ENCODE results near the gene USP17L12. TPM values are rescaled to one million over a fixed set of nuclear protein-coding genes. Genes with fewer than 3 reads are reported as not detected.
"Not testable (repeated sequence)": the region's sequence is repeated elsewhere in the genome, so short reads cannot be mapped to it uniquely, and the experiment has no call there.

Gene USP17L12
- total RNA-seq (2014; rRNA removed; shearing (Covaris generic)): not detected in 2 replicates

- H3K36me3 ChIP-seq; H3K27me3 ChIP-seq (replicated peaks); H3K4me1 ChIP-seq (replicated peaks); H3K4me3 ChIP-seq; H3K27ac ChIP-seq; DNase-seq (ENCODE audit: low read depth in 1 of 2, low spot score in 2 of 2); H3K9me3 ChIP-seq (replicated peaks): not testable (repeated sequence)
Measured at GRCh38 chr4:9219852-9220251, at the start of gene USP17L12. Gene USP17L12 (plus strand): TSS chr4:9220152. CDS start chr4:9220152, 0 bp downstream.

GRCh38 chr4:9210357-9210756 is 9.6 kb upstream of the USP17L12 start, which contains the start of gene USP17L10:
Gene USP17L10 (plus strand): TSS chr4:9210657. CDS start chr4:9210657, 0 bp downstream.
- H3K36me3 ChIP-seq; H3K4me1 ChIP-seq (replicated peaks); DNase-seq (ENCODE audit: low read depth in 1 of 2, low spot score in 2 of 2); H3K4me3 ChIP-seq; H3K27ac ChIP-seq; H3K27me3 ChIP-seq (replicated peaks); H3K9me3 ChIP-seq (replicated peaks): not testable (repeated sequence)

- DNase-seq (ENCODE audit: low read depth in 1 of 2, low spot score in 2 of 2): peak in 1 of 2 experiments; percentile 50
- H3K27ac ChIP-seq; H3K4me1 ChIP-seq (replicated peaks); H3K4me3 ChIP-seq; H3K36me3 ChIP-seq; H3K27me3 ChIP-seq (replicated peaks); H3K9me3 ChIP-seq (replicated peaks): not testable (repeated sequence)
Measured at GRCh38 chr4:9214701-9215100, 5.3 kb upstream of the USP17L12 start.

- H3K36me3 ChIP-seq; H3K27me3 ChIP-seq (replicated peaks); H3K4me1 ChIP-seq (replicated peaks): not testable (repeated sequence)
Measured at GRCh38 chr4:9215105-9215504, 4.8 kb upstream of the USP17L12 start, which contains the start of gene USP17L11. Gene USP17L11 (plus strand): TSS chr4:9215405. CDS start chr4:9215405, 0 bp downstream.

GRCh38 chr4:9224596-9224995 is 4.6 kb downstream of the USP17L12 start, which contains the start of gene USP17L13:
Gene USP17L13 (plus strand): TSS chr4:9224896. CDS start chr4:9224896, 0 bp downstream.
- not testable (repeated sequence) for H3K27me3 ChIP-seq (replicated peaks); H3K4me1 ChIP-seq (replicated peaks); H3K36me3 ChIP-seq; DNase-seq (ENCODE audit: low read depth in 1 of 2, low spot score in 2 of 2); H3K4me3 ChIP-seq; H3K9me3 ChIP-seq (replicated peaks); H3K27ac ChIP-seq

More at GRCh38 chr4:9215105-9215504, 4.8 kb upstream of the USP17L12 start, which contains the start of gene USP17L11:
- not testable (repeated sequence) for H3K9me3 ChIP-seq (replicated peaks); DNase-seq (ENCODE audit: low read depth in 1 of 2, low spot score in 2 of 2); H3K27ac ChIP-seq; H3K4me3 ChIP-seq

- H3K9me3 ChIP-seq (replicated peaks); DNase-seq (ENCODE audit: low read depth in 1 of 2, low spot score in 2 of 2); H3K36me3 ChIP-seq; H3K4me1 ChIP-seq (replicated peaks); H3K4me3 ChIP-seq; H3K27me3 ChIP-seq (replicated peaks); H3K27ac ChIP-seq: not testable (repeated sequence)
Measured at GRCh38 chr4:9230249-9230648, 10.3 kb downstream of the USP17L12 start.

GRCh38 chr4:9234085-9234484 is 14.1 kb downstream of the USP17L12 start, which contains the start of gene USP17L15:
Gene USP17L15 (plus strand): TSS chr4:9234385. CDS start chr4:9234385, 0 bp downstream.
- H3K4me3 ChIP-seq; H3K9me3 ChIP-seq (replicated peaks); H3K36me3 ChIP-seq; H3K4me1 ChIP-seq (replicated peaks); DNase-seq (ENCODE audit: low read depth in 1 of 2, low spot score in 2 of 2); H3K27me3 ChIP-seq (replicated peaks); H3K27ac ChIP-seq: not testable (repeated sequence)

- not testable (repeated sequence) for H3K27me3 ChIP-seq (replicated peaks); H3K36me3 ChIP-seq
Measured at GRCh38 chr4:9238461-9238860, 18.5 kb downstream of the USP17L12 start.

GRCh38 chr4:9243579-9243978 is 23.6 kb downstream of the USP17L12 start, which contains the start of gene USP17L17:
Gene USP17L17 (plus strand): TSS chr4:9243879. CDS start chr4:9243879, 0 bp downstream.
- H3K27ac ChIP-seq; H3K36me3 ChIP-seq; H3K4me3 ChIP-seq; H3K27me3 ChIP-seq (replicated peaks); H3K4me1 ChIP-seq (replicated peaks); H3K9me3 ChIP-seq (replicated peaks); DNase-seq (ENCODE audit: low read depth in 1 of 2, low spot score in 2 of 2): not testable (repeated sequence)

More at GRCh38 chr4:9238461-9238860, 18.5 kb downstream of the USP17L12 start:
- not testable (repeated sequence) for H3K4me3 ChIP-seq; H3K9me3 ChIP-seq (replicated peaks); H3K4me1 ChIP-seq (replicated peaks); H3K27ac ChIP-seq
- DNase-seq (ENCODE audit: low read depth in 1 of 2, low spot score in 2 of 2): peak; percentile 0 to 54

GRCh38 chr4:9247953-9248680 is 28.2 kb downstream of the USP17L12 start, which contains the start of gene USP17L18:
Gene USP17L18 (plus strand): TSS chr4:9248630. CDS start chr4:9248630, 0 bp downstream.
- DNase-seq (ENCODE audit: low read depth in 1 of 2, low spot score in 2 of 2): peak; percentile 1 to 51
- H3K27ac ChIP-seq; H3K27me3 ChIP-seq (replicated peaks); H3K9me3 ChIP-seq (replicated peaks); H3K4me1 ChIP-seq (replicated peaks); H3K36me3 ChIP-seq; H3K4me3 ChIP-seq: not testable (repeated sequence)

GRCh38 chr4:9253078-9253477 is 33.1 kb downstream of the USP17L12 start, which contains the start of gene USP17L19:
Gene USP17L19 (plus strand): TSS chr4:9253378. CDS start chr4:9253378, 0 bp downstream.
- H3K27me3 ChIP-seq (replicated peaks); H3K27ac ChIP-seq; H3K36me3 ChIP-seq; H3K9me3 ChIP-seq (replicated peaks); DNase-seq (ENCODE audit: low read depth in 1 of 2, low spot score in 2 of 2); H3K4me1 ChIP-seq (replicated peaks); H3K4me3 ChIP-seq: not testable (repeated sequence)

- not testable (repeated sequence) for H3K27me3 ChIP-seq (replicated peaks); H3K4me1 ChIP-seq (replicated peaks); DNase-seq (ENCODE audit: low read depth in 1 of 2, low spot score in 2 of 2); H3K27ac ChIP-seq; H3K36me3 ChIP-seq; H3K4me3 ChIP-seq; H3K9me3 ChIP-seq (replicated peaks)
Measured at GRCh38 chr4:9257824-9258223, 37.9 kb downstream of the USP17L12 start, which contains the start of gene USP17L20. Gene USP17L20 (plus strand): TSS chr4:9258124. CDS start chr4:9258124, 0 bp downstream.

GRCh38 chr4:9262572-9262971 is 42.6 kb downstream of the USP17L12 start, which contains the start of gene USP17L21:
Gene USP17L21 (plus strand): TSS chr4:9262872. CDS start chr4:9262872, 0 bp downstream.
- H3K9me3 ChIP-seq (replicated peaks): not testable (repeated sequence)

GRCh38 chr4:9267319-9267718 is 47.4 kb downstream of the USP17L12 start, which contains the start of gene USP17L22:
Gene USP17L22 (plus strand): TSS chr4:9267619. CDS start chr4:9267619, 0 bp downstream.
- H3K4me1 ChIP-seq (replicated peaks); H3K27me3 ChIP-seq (replicated peaks); H3K4me3 ChIP-seq; H3K27ac ChIP-seq; H3K36me3 ChIP-seq; H3K9me3 ChIP-seq (replicated peaks); DNase-seq (ENCODE audit: low read depth in 1 of 2, low spot score in 2 of 2): not testable (repeated sequence)

More at GRCh38 chr4:9262572-9262971, 42.6 kb downstream of the USP17L12 start, which contains the start of gene USP17L21:
- not testable (repeated sequence) for H3K36me3 ChIP-seq; H3K4me1 ChIP-seq (replicated peaks); DNase-seq (ENCODE audit: low read depth in 1 of 2, low spot score in 2 of 2); H3K27ac ChIP-seq; H3K4me3 ChIP-seq; H3K27me3 ChIP-seq (replicated peaks)

Measured in SJSA1 (cell line).